Gastroesophageal sphincter (tissue), 4 donors: Measurements from ENCODE around the gene ENC1. TPM values are rescaled to one million over a fixed set of nuclear protein-coding genes. Genes with fewer than 3 reads are reported as not detected.

Source experiments
- ATAC-seq: fragments of 150-250 bp; one replicate; pipeline ENCODE4 v1.9.1; 2016; ENCODE audit warnings: mild to moderate bottlenecking, moderate library complexity
- H3K27ac ChIP-seq, 4 donors: fragments of 200-600 bp; sonication (generic) in 3 of 4; 1 replicate in 3 of 4; 2 replicates in 1 of 4; pipeline ENCODE4 v1.5.1; 2016 to 2019
- H3K27me3 ChIP-seq: fragments of 200-600 bp; sonication (generic); one replicate; pipeline ENCODE4 v1.5.1; 2019
- H3K36me3 ChIP-seq, 2 donors: fragments of 200-600 bp; sonication (generic); one replicate each; pipeline ENCODE4 v1.5.1; 2019; ENCODE audit warnings: control low read depth in 1 of 2
- H3K4me1 ChIP-seq, 3 donors: fragments of 200-600 bp; sonication (generic); 1 replicate in 2 of 3; 2 replicates in 1 of 3; pipeline ENCODE4 v1.5.1; 2016 to 2019; ENCODE audit warnings: control low read depth in 2 of 3
- H3K4me3 ChIP-seq, 2 donors: fragments of 200-600 bp; sonication (generic); one replicate each; pipeline ENCODE4 v1.5.1; 2019; ENCODE audit warnings: mild to moderate bottlenecking in 1 of 2, moderate library complexity in 1 of 2
- H3K9me3 ChIP-seq, 3 donors: fragments of 200-600 bp; sonication (generic); one replicate each; pipeline ENCODE4 v1.5.1; 2017 to 2019; ENCODE audit warnings: control low read depth in 2 of 3
- EP300 ChIP-seq: sonication (generic); formaldehyde crosslinking; IDR thresholded peaks from one replicate; pipeline ENCODE4 v1.6.1; 2017; ENCODE audit warnings: antibody characterized with exemption, mild to moderate bottlenecking
- POLR2A ChIP-seq, 2 donors: fragments of 450-650 bp; IDR thresholded peaks; one replicate each; pipeline ENCODE4 v1.6.1; 2017; ENCODE audit warnings: antibody characterized with exemption in 2 of 2, mild to moderate bottlenecking in 2 of 2, moderate library complexity in 1 of 2
- POLR2AphosphoS5 ChIP-seq: sonication (generic); formaldehyde crosslinking; IDR thresholded peaks from one replicate; pipeline ENCODE4 v1.6.1; 2017; ENCODE audit warnings: antibody characterized with exemption
- WGBS, 2 donors: methylation state at CpG; one replicate each; pipeline ENCODE4 v1.1.5; 2018; ENCODE audit warnings: low coverage in 1 of 2; 5-methylcytosine and 5-hydroxymethylcytosine counted together
- total RNA-seq, 4 donors: library from RNA; depleted of rRNA; stranded (reverse); fragments of >200 nt; gene quantifications; one replicate each; pipeline ENCODE4 v1.1.0, GENCODE V29; 2016
- TF ChIP-seq, protein P1 (sequence below), 4 experiments: fragments of 200-600 bp in 2 of 4; fragments of 450-650 bp in 2 of 4; sonication (generic) in 1 of 4; IDR thresholded peaks; one replicate each; pipeline ENCODE4 v1.5.1; 2017 to 2019; ENCODE audit warnings: antibody characterized with exemption in 4 of 4, mild to moderate bottlenecking in 2 of 4, moderate library complexity in 2 of 4

Gene ENC1
- total RNA-seq, 4 donors from 2014 or later, result 4.0 to 14.2 (median 7.7) TPM

DNA sequence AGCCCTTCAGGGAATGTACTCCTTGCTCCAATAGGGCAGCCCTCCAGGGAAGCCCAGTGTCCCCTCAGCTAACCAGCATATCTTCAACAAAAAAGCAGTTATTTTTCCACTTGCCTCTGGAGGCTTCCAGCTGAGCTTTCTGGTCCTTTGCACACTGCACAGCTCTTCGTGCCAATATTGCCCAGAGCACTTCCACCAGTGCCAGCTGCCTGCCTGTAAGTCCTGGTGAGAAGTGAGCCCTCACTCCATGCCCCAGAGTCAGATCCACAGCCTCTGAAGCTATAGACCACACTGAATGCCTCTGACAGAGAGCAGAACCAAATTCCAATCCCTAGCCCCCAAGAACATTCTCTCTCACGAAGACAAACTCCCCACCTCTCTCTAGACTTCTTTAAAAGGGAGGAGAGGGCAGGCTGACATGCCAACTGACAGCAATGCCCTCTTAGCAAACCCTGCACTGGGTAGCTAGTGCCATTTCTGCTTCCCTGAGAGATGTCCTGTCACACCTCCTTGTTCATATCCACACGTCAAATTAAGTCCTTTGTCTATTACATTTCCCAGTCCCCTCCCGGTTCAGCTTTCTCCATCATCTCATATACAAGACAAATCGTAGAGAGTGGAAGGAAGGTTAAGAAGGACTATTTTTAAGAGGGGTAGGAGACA is 31.8 kb upstream of the ENC1 start:
- no peaks in the 10 kb centered on the region for H3K36me3 ChIP-seq
- no peaks in the 10 kb centered on the region for H3K9me3 ChIP-seq
- peaks cover 0 to 22% (median 0%) of the 10 kb centered on the region in 3 donors for H3K4me1 ChIP-seq
- no peak for TF ChIP-seq EP300
- no peak for TF ChIP-seq POLR2A (IDR thresholded peaks at IDR 0.05)
- TF ChIP-seq, protein P1, sequence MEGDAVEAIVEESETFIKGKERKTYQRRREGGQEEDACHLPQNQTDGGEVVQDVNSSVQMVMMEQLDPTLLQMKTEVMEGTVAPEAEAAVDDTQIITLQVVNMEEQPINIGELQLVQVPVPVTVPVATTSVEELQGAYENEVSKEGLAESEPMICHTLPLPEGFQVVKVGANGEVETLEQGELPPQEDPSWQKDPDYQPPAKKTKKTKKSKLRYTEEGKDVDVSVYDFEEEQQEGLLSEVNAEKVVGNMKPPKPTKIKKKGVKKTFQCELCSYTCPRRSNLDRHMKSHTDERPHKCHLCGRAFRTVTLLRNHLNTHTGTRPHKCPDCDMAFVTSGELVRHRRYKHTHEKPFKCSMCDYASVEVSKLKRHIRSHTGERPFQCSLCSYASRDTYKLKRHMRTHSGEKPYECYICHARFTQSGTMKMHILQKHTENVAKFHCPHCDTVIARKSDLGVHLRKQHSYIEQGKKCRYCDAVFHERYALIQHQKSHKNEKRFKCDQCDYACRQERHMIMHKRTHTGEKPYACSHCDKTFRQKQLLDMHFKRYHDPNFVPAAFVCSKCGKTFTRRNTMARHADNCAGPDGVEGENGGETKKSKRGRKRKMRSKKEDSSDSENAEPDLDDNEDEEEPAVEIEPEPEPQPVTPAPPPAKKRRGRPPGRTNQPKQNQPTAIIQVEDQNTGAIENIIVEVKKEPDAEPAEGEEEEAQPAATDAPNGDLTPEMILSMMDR (IDR thresholded peaks at IDR 0.05), result no peak
- TF ChIP-seq POLR2AphosphoS5, result no peak
- H3K4me3 ChIP-seq, result no peak overlapping the region
- 36 to 44% methylated on average over 1 to 3 of the region's 5 CpGs for WGBS, 2 donors
- no peak for ATAC-seq
- H3K27me3 ChIP-seq, result no peaks in the 10 kb centered on the region
- no peak overlapping the region for H3K27ac ChIP-seq

DNA sequence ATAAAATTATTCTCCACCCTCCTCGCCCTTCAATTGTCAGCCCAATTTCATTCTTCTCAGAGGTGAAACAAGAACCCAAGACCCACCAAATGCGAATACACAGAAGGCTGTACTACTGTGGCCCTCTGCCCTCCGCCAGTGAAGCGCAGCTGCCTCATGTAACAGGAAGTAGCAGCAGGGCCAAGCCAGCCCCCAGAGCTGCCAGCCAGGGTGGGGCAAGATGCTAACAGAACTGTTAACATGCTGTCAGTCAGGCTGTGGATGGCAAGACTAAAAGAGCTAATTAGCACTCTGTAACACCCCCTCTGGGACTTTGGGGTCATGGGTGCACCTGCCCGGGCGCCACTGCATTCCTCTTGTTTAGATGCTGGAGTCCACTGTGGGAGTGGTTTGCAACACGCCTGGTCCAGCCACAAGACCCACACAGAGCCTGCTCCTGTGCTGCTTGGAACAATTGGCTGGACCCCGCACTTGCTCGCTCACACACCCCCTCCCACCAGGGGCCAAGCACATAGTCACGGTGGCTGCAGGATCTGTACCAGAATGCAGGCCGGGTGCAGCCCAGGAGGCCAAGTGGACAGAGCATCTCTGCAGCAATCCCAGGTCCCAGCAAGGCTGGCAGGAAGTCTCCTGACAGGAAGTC is 30.0 kb upstream of the ENC1 start:
- Histone ChIP-seq H3K27ac (no peak overlapping the region), H3K27me3 (no peaks in the 10 kb centered on the region), H3K36me3 (no peaks in the 10 kb centered on the region), H3K4me1 (peaks cover 0 to 22% (median 0%) of the 10 kb centered on the region in 3 donors), H3K9me3 (no peaks in the 10 kb centered on the region), H3K4me3 (no peak overlapping the region)
- TF ChIP-seq POLR2A (IDR thresholded peaks at IDR 0.05) (no peak), EP300 (no peak), POLR2AphosphoS5 (no peak)
- TF ChIP-seq, protein P1 (IDR thresholded peaks at IDR 0.05), result no peak
- ATAC-seq, result no peak
- 74 to 79% methylated on average over 4 of the region's 11 CpGs for WGBS, 2 donors

DNA sequence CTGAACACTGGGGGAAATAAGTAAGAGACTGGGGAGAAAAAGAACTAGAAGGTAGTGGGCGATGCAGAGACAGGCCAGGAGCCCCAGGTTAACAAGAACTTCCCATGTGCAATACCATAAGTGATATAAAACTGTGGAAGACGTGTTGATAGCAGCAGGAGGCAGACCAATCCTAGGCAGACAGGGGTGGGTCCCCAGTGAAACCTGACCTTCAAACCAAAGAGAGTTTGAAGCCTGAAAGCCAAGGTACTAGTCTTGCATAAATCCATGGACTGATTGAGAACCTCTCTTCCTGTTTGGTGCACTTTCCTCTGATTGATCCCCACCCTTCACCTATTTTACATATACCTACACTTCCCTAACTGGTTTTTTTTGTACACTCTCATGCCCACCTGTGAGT is 29.3 kb upstream of the ENC1 start:
- 78% methylated on average over 2 of the region's 2 CpGs; no CpG with 5 or more reads in 1 of the 2 donors for WGBS, 2 donors
- Histone ChIP-seq H3K9me3 (no peaks in the 10 kb centered on the region), H3K27ac (no peak overlapping the region), H3K27me3 (no peaks in the 10 kb centered on the region), H3K36me3 (no peaks in the 10 kb centered on the region), H3K4me1 (peaks cover 0 to 22% (median 0%) of the 10 kb centered on the region in 3 donors), H3K4me3 (no peak overlapping the region)
- no peak for ATAC-seq
- TF ChIP-seq, protein P1 (IDR thresholded peaks at IDR 0.05), result no peak
- TF ChIP-seq POLR2AphosphoS5, result no peak
- no peak for TF ChIP-seq POLR2A (IDR thresholded peaks at IDR 0.05)

GRCh38 chr5:74667396-74667795 is 26.9 kb upstream of the ENC1 start:
- no peak overlapping the region for H3K4me3 ChIP-seq
- TF ChIP-seq, protein P1 (IDR thresholded peaks at IDR 0.05), result no peak
- TF ChIP-seq POLR2AphosphoS5 (no peak), POLR2A (IDR thresholded peaks at IDR 0.05) (no peak), EP300 (no peak)
- no peak overlapping the region for H3K27ac ChIP-seq
- H3K4me1 ChIP-seq, result peaks cover 0 to 4% (median 0%) of the 10 kb centered on the region in 3 donors
- 82 to 92% methylated on average over 4 of the region's 4 CpGs for WGBS, 2 donors
- ATAC-seq, result no peak
- peaks cover 9% of the 10 kb centered on the region for H3K27me3 ChIP-seq
- no peaks in the 10 kb centered on the region for H3K9me3 ChIP-seq
- no peaks in the 10 kb centered on the region for H3K36me3 ChIP-seq

DNA sequence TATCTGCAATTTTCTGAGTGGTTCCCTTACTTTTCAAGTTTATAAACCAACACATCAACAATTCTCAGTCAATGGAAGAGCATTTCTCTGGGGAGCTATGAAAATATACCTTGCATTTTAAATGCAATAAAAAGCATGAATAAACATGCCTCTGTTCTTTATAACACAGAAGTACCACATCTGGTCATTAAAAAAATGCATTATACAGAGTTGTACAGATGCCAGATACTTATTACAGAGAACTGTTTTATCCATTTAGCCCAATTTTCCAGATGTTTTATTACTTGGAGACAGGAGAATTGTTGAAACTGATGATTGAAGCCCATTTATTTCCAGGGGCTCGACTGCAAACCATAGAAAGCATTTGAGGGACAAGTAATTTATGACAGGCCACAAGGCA is 25.3 kb upstream of the ENC1 start:
- no peak for ATAC-seq

More for the DNA sequence above, 25.3 kb upstream of the ENC1 start:
- WGBS, 2 donors, result 46 to 75% methylated on average over 1 of the region's 1 CpG
- Histone ChIP-seq H3K36me3 (no peaks in the 10 kb centered on the region), H3K9me3 (no peaks in the 10 kb centered on the region), H3K27me3 (peaks cover 9% of the 10 kb centered on the region), H3K27ac (no peak overlapping the region), H3K4me3 (no peak overlapping the region), H3K4me1 (no peaks in the 10 kb centered on the region)
- TF ChIP-seq EP300 (no peak), POLR2A (IDR thresholded peaks at IDR 0.05) (no peak), POLR2AphosphoS5 (no peak)
